ENCODE measurements around the gene UBE2K.
A peak's percentile ranks its signal among the peaks of the same experiment; 100 is the strongest.
"Not testable (repeated sequence)": the region's sequence is repeated elsewhere in the genome, so short reads cannot be mapped to it uniquely, and the experiment has no call there.

Gene UBE2K

DNA sequence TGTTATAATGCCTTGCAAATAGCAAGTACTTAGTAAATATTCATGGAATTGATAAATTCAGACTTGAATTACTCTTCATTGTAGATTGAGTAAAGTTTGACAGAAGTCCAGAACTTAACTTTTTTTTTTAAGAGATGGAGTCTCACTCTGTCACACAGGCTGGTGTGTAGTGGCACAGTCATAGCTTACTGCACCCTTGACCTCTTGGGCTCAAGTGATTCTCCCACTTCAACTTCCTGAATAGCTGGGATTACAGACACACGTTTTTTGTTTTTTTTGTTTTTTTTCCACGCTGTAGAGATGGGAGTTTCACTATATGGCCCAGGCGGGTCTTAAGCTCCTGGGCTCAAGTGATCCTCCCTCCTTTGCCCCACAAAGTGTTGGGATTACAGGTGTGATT lies 32.1 kb downstream of the UBE2K start:
- no peak for DNase-seq (ENCODE audit: low read depth)

DNA sequence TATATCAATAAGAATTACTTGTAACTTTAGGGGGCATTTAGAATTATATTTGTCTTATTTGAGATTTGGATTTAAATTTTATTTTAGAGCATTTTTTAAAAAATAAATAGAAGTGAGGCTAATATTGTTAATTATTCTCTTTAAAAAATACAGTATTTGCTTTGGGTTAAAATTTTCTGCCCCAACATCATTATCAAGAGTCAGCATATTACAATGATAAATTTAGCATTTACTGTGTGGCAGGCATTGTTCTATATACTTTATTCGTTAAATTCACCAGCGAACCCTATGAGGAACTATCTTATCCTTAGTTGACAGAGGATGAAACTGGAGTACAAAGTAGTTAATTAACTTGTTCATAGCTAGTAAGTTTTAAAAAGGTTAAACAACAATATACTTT lies 34.0 kb downstream of the UBE2K start:
- DNase-seq (ENCODE audit: low read depth) = no peak

DNA sequence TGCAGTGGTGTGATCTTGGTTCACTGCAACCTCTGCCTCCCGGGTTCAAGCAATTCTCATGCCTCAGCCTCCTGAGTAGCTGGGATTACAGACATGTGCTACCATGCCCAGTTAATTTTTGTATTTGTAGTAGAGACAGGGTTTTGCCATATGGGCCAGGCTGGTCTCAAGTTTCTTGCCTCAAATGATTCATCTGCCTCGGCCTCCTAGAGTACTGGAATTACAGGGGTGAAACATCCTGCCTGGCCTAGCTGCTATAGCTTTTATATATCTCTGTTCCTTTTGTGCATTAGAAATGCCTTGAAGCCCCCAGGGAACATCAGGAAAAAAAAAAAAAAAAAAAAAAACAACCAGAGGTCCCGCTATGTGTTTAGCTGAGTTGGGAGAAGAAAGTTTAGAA lies 34.8 kb downstream of the UBE2K start:
- peak; percentile 89 for DNase-seq (ENCODE audit: low read depth)

DNA sequence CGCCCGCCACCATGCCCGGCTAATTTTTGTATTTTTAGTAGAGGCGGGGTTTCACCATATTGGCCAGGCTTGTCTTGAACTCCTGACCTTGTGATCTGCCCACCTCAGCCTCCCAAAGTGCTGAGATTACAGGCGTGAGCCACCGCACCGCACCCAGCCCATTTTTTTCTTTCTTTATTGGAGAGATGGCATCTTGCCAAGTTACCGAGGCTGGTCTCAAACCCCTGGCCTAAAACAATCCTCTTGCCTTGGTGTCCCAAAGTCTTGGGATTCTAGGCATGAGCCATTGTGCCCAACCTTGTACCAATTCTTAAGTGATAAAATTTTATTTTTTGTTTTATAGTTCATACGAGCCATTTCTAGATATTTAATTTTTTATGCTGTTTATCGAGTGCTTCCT lies 41.7 kb downstream of the UBE2K start:
- DNase-seq (ENCODE audit: low read depth) = not testable (repeated sequence)

DNA sequence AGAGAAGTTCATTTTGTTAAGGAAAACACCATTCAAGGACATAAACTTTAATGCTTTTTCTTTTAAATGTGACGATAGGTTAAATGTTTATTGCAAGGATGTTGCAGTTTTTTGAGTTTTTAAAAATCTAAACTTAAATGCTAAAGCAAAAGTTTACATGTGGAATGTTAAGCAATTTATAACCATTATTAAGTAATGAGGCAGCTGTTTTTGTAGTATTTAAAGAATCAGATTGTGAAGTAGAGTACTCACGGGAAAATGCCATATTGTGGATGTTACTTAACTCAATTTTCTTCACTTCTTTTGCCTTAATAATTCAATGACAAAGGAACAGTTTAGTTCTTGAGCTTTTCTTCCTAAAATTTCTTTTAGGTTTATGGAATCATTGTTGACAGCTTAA lies 43.5 kb downstream of the UBE2K start:
- peak; percentile 40 for DNase-seq (ENCODE audit: low read depth)

DNA sequence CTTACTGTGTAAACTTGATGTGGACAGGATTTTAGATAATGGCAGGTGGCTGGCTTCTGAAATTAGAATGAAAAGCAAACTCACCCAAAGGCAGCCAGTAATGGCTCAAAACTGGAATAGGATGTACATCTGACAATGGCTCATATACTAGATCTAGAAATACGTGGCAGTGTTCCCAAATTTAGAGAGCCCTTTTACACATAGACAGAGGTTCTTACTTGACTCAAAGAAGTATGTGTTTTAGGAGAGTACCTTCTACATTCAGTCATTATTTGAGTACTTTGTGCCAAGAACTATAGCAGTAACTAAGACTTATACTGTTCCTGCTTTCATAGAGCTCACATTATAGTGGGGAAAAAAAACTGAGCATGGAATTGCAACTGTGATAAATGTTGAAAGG lies 48.0 kb downstream of the UBE2K start:
- no peak for DNase-seq (ENCODE audit: low read depth)

DNA sequence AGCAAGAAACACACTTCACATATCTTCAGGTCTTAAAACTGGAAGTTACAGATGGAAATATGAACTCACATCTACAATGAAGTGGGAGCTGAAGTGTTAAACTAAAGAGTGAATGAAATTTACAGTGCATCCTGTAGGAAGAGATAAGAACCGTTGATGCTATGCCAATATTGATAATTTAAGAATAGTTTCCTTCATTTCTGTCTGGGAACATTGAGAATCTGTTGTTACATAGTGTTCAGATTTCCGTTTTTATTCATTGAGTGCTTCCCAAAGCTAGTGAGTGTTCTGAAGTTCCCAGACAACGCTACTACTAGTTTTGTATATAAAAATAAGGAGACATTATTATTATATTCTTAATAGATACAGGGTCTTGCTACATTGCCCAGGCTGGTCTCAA lies 52.3 kb downstream of the UBE2K start:
- no peak for DNase-seq (ENCODE audit: low read depth)

DNA sequence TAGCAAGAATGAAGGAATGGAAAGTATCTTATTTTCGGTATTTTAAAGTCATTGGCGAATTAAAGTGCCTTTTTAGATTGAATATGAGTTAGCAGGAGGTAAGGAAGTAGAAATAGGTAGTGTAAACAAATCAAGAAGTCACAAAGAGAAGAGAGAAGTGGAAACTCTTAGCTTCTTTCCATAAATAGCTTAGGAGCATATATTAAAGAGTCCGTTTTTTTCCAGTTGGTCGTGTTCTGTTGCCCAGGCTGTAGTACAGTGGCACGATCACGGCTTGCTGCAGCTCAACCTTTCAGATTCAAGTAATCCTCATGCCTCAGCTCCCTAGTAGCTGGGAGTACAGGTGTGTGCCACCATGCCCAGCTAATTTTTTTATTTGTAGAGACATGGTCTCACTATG lies 56.4 kb downstream of the UBE2K start:
- DNase-seq (ENCODE audit: low read depth) = no peak

DNA sequence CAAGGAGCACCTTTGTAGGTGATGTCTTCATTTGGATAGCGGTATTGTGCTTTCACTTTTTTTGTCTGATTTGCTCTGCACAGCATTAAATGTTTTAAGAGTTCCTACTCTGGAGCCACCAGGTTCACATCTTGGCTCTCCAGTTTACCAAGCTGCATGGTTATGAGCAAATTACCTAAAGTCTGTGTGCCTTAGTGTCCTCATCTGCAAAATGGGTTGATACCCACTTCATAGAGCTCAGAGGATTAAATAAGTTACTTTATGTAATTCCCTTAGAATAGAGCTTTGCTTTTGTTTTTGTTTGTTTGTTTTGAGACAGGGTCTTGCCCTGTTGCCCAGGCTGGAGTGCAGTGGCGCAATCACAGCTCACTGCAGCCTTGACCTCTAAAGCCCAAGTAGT lies 58.2 kb downstream of the UBE2K start:
- DNase-seq (ENCODE audit: low read depth) = no peak

DNA sequence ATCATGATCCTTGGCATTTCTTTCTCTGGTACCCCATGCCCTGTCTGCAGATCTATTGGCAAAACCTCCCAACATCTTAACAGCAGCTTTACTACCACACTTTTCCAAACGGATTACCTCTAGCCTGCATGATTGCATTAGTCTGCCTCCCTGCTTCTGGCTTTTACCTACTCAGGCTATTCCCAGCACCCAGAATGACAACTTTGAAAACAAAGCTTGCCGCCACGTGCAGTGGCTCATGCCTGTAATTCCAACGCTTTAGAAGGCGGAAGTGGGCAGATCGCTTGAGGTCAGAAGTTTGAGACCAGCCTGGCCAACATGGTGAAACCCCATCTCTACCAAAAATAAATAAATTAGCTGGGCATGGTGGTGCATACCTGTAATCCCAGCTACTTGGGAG lies 60.2 kb downstream of the UBE2K start:
- no peak for DNase-seq (ENCODE audit: low read depth)

DNA sequence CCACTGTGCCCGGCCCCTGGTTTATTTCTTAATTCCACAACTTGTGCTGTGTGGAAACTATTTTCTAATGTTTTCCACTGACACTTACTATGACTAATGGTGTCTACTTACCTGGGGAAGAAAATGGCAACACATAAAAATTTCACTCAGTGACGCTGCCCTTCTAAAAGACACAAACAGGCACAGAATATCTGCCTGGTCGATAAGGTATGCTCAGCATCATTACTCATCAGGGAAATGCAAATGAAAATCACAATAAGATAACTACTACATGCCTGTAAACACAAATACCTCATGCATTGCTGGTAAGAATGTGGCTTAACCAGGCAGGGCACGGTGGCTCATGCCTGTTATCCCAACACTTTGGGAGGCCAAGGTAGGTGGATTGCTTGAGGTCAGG lies 61.6 kb downstream of the UBE2K start:
- DNase-seq (ENCODE audit: low read depth) = no peak

DNA sequence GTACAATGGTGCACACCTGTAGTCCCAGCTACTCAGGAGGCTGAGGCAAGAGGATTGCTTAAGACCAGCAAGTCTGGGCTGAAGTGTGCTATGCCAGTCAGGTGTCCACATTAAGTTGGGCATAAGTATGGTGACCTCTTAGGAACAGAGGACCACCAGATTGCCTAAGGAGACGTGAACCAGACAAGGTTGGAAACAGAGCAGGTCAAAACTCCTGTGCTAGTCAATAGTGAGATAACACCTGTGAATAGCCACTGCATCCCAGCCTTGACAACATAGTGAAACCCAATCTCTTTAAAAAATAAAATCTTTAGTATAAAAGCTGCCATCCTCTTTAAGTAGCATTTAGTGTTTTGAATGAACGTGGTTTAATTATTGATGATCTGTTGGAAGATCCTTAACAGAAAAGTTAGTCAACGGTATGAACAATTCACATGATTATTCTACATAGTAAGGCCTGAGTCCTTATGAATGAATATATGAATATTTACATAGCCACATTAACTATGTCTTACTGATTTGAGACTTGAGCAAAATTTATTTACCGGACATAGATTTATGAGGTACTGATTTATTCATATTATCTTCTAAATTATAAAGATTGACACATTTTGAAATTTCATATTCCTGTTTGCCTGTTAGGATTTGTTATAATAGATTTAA lies 63.2 kb downstream of the UBE2K start:
- no peak for DNase-seq (ENCODE audit: low read depth)

DNA sequence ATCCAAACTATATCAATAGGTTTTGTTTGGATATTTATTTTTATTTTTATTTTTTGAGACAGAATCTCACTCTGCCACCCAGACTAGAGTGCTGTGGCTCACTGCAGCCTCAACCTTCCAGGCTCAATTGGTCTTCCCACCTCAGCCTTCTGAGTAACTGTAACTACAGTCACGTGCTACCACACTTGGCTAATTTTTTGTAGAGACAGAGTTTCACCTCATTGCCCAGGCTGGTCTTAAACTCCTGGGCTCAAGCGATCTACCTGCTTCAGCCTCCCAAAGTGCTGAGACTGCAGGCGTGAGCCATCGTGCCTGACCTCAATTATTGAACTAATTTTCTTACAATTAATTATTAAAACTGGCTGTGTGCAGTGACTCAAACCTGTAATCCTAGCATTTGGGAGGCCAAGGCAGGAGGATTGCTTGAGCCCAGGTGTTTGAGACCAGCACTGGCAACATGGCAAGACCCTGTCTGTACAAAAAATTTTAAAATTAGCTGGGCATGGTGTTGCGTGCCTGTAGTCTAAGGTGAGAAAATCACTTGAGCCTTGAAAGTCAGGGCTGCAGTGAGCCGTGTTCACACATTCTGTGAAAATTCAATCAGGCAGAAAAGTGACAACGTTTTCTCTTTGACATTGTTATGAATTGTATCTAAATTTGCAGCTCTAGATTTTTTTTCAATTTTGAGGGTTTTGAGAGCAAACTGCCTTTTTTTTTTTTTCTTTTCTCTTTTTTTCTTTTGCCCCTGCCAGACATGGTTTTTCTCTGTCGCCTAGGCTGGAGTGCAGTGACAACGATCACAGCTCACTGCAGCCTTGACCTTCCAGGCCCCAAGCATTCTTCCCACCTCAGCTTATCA lies 66.0 kb downstream of the UBE2K start:
- no peak for DNase-seq (ENCODE audit: low read depth)

DNA sequence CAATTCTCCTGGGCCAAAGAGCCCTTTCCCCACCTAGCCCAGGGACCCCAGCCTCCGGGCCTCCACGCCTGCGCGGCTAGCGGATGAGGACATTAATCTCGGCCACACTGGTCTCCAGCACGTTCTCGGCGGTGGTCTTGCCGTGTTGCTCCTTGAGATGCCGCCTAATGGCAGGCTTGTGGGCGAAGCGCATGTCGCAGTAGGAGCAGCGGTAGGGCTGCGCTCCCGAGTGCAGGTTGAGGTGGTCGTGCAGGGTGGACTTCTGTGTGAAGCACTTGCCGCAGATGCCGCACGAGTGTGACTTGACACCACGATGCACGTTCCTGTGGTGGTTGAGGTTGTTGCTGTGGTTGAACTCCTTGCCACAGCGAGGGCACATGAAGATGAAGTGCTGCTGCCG lies 72.1 kb downstream of the UBE2K start:
- no peak for DNase-seq (ENCODE audit: low read depth)

DNA sequence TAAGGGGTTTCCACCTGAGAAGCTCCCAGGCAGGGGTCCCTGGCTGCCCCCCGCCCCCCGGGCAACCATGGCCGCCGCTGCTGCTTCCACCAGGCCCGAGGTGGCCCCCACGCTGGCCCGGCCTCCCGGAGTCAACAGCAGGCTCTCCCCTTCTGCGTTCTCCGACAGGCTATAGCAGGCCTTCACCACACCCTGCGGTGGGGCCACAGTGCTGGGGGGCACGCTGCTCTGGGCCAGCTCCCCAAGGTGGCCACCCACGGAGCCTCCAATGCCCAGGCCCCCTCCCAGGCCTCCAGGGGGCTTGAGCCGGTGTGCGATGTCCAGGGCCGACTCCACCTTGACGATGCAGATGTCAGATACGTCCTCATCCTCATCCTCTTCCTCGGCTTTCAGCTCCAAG lies 72.5 kb downstream of the UBE2K start:
- no peak for DNase-seq (ENCODE audit: low read depth)

DNA sequence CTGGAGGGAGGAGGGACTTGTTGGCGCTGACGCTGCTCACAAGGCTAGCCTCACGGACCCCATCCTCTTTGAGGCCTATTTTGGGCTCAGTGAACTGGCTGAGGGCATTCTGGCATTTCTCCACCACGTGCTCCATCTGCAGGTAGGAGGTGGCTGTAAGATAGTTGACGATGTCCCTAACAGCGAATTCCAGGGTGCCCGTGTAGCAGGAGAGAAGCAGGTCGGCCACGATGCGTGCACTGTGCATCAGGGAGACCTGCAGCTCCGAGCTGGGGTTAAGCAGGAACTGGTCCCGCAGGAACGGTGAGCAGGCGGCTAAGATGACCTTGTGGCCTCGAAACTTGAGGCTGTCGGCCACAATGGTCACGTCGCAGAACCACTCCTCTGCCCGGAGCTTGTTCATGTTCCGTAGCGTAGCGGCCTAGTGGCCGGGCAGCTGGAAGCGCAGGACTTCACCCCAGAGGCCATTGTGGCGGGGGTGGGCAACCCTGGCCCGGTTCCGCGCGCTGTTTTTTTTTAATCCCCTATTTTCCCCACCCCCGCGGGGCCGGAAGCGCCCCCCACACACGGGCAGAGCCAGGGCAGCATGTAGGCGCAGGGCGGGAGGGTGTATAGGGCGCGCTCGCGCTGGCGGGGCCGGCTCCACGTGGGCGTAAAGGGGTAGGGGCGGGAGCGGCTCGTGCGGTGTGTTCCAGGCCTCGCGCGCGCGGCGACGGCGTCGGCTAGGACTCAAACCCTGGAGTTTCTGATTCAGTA lies 73.2 kb downstream of the UBE2K start:
- DNase-seq (ENCODE audit: low read depth) = no peak

DNA sequence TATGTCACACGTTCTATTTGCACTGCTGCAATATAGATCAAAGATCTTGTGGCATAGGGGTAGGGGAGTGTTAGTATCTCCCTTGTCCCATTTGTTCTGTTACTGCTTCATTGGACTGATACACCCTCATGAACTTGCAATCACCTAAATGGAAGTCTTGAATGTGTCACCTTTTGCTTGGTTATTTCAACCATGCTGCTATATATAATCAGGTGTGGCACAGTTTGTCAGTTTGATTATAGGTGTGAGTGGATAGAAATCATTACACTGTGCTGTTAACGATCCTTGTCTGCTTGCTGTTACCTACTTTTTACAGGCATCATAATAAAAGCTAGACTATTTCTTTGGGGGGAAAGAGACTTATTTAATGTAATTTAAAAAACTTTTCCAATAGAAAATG lies 84.1 kb downstream of the UBE2K start:
- not testable (repeated sequence) for DNase-seq (ENCODE audit: low read depth)

DNA sequence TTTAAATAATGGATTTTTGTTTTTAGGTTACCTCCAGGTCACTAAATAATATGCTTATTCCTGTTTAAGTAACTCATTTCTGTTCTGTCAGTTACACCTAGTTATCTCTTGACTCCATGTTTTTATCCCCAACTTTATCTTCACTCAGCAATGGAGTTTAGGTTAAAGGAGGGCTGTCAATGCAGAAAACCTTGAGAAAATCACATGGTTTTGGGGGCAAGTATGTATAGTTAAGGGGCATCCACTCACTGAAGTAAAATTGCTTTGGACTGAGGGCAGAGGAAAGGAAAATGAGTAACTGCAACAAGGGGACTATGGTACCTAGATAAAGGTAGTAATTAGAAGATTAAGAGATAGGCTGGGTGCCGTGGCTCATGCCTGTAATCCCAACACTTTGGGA lies 87.1 kb downstream of the UBE2K start:
- no peak for DNase-seq (ENCODE audit: low read depth)

DNA sequence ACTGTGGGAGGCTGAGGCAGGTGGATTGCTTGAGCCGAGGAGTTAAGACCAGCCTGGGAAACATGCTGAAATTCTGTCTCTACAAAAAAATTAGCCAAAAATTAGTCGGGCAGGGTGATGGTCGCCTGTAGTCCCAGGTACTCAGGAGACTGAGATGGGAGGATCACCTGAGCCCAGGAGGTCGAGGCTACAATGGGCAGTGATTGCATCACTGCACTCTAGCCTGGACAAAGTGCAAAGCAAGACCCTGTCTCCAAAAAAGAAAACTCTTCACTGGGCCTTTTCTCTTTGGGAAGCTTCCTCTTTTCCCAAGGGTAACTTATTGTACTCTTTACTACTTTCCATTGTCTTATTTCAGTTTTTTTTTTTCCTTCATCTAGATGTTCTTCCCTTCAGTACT lies 88.9 kb downstream of the UBE2K start:
- DNase-seq (ENCODE audit: low read depth) = no peak

DNA sequence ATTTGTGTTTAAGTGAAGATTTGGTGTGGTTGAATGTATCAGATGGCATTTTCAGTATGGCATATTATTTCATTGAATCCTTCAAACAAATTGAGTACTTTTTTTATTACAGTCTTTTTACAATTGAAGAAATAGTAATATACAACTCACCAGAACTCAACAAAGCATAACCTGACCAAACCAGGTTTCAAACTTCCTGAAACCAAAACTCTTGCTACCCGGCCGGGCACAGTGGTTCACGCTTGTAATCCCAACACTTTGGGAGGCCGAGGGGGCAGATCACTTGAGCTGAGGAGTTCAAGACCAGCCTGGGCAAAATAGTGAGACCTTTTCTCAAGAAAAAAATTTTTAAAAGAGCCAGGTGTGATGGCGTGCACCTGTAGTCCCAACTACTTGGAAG lies 94.2 kb downstream of the UBE2K start:
- no peak for DNase-seq (ENCODE audit: low read depth)

DNA sequence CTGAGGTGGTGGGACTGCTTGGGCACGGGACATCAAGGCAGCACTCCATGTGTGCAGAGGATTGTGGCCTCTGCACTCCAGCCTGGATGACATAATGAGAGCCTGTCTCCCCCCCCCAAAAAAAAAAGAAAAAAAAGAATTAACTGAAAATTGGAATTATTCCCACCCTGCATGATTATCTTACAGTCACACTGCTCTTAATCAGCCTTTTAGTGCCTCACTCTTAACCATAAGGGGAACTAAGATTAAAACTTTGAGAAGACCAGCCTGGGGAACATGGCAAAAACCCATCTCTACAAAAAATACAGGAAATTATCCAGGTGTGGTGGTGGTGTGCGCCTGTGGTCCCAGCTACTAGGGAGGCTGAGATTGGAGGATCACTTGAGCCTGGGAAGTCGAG lies 94.6 kb downstream of the UBE2K start:
- DNase-seq (ENCODE audit: low read depth) = no peak

DNA sequence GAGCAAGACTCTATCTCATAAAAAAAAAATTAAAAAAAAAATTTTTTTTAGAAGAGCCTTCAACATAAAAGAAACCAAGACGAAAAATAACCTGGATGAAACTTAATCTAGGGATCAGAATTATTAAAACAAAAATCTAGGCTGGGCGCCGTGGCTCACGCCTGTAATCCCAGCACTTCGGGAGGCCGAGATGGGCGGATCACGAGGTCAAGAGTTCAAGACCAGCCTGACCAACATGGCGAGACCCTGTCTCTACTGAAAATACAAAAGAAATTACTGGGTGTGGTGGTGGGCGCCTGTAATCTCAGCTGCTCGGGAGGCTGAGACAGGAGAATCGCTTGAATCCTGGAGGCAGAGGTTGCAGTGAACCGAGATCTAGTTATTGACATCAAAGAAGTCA lies 95.0 kb downstream of the UBE2K start:
- not testable (repeated sequence) for DNase-seq (ENCODE audit: low read depth)

DNA sequence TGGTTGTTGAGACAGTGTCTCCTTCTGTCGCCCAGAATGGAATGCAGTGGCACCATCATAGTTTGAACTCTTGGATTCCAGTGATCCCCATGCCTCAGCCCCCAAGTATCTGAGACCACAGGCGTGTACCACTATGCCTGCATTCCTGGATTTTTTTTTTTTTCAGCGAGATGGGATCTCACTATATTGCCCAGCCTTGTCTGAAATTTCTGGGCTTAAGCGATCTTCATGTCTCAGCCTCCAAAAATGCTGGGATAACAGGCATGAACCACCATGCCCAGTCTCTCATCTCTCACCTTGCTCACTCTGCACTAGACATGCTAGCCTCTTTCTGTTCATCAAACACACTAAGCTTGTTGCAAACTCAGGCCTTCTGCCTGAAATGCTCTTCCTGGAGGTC lies 104.1 kb downstream of the UBE2K start:
- no peak for DNase-seq (ENCODE audit: low read depth)

Measured in fibroblast of gingiva (primary cell).